Mesothelial cell of epicardium (in vitro differentiated cells): ENCODE results near the gene PRRT3. TPM values are rescaled to one million over a fixed set of nuclear protein-coding genes. Genes with fewer than 3 reads are reported as not detected.

Experiments used
- DNase-seq, 2 experiments: peaks; one replicate each; pipeline ENCODE4 v3.0.0; 2021; ENCODE audit warnings: low spot score in 2 of 2; ENCODE audit not compliant: unreplicated experiment in 2 of 2
- H3K27ac Mint-ChIP-seq: 2 replicates; pipeline ENCODE4 v1.8.0; 2021; ENCODE audit warnings: mixed read lengths
- H3K27me3 Mint-ChIP-seq: 2 replicates; pipeline ENCODE4 v1.8.0; 2021; ENCODE audit warnings: low read depth, mixed read lengths
- H3K36me3 Mint-ChIP-seq: 2 replicates; pipeline ENCODE4 v1.8.0; 2021; ENCODE audit warnings: mixed read lengths
- H3K4me1 Mint-ChIP-seq: 2 replicates; pipeline ENCODE4 v1.8.0; 2021; ENCODE audit warnings: mixed read lengths
- H3K4me3 Mint-ChIP-seq: 2 replicates; pipeline ENCODE4 v1.8.0; 2021; ENCODE audit warnings: mild to moderate bottlenecking, moderate library complexity, mixed read lengths
- H3K9me3 Mint-ChIP-seq: 2 replicates; pipeline ENCODE4 v1.8.0; 2021; ENCODE audit warnings: mixed read lengths
- total RNA-seq: library from RNA; stranded (reverse); gene quantifications from 3 replicates; pipeline ENCODE4 v1.2.1, GENCODE V29; 2021
- TF ChIP-seq, protein P1 (sequence below): fragments of 200-600 bp; sonication (generic); IDR thresholded peaks from one replicate; pipeline ENCODE4 v1.5.0; 2021; ENCODE audit warnings: antibody characterized with exemption; ENCODE audit not compliant: unreplicated experiment

The PRRT3 gene
- total RNA-seq, 1 donor from 2014 or later, result 8.3 TPM

DNA sequence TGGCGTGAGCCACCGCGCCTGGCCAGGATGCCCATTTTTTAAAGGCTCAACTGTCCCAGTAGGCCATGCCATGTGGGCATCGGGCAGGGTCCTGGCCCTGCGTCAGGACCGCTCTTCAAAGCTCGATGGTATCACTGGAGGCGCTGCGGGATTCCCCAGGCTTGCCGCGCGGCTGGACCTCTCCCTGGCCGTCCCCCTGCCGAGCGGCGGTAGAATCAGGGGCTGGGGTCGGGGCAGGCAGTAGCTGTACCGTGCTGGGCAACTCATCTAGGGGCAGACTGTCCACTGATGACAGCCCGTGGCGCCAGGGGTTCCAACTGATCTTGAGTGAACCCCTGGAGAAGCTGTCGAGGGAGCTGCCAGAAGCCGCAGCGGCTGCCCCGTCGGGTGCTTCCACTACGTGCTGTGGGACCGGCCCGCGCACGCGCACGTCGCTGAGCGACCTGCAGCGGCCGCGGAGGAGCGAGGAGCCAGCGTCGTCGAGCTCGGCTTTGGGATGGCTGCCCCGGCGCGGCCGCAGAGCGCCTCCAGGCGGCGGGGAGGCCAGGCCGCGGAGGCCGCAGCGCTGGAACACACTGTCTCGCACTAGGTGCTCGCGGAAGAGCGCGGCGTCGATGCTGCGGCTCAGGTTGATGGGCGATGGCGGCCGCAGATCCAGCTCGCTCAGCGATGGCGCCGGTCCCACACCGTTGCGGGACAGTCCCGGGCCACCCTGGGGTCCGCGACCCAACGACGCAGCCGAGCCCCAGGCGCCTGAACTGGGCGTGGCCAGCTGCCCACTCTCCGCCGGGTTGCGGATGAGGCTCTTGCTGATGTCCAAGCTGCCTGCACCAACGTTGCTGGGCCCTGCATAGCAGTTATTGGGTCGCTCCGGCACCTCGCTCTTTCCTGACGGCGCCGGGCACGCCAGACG is 5.8 kb downstream of the PRRT3 start:
- Mint-ChIP-seq H3K27me3 (no peaks in the 10 kb centered on the region), H3K4me1 (peaks cover 5% of the 10 kb centered on the region), H3K9me3 (no peaks in the 10 kb centered on the region), H3K27ac (peak overlapping the region; percentile 80), H3K4me3 (peak overlapping the region; percentile 76), H3K36me3 (peaks cover 3% of the 10 kb centered on the region)
- DNase-seq, result peak; percentile 77 to 86
- TF ChIP-seq, protein P1, sequence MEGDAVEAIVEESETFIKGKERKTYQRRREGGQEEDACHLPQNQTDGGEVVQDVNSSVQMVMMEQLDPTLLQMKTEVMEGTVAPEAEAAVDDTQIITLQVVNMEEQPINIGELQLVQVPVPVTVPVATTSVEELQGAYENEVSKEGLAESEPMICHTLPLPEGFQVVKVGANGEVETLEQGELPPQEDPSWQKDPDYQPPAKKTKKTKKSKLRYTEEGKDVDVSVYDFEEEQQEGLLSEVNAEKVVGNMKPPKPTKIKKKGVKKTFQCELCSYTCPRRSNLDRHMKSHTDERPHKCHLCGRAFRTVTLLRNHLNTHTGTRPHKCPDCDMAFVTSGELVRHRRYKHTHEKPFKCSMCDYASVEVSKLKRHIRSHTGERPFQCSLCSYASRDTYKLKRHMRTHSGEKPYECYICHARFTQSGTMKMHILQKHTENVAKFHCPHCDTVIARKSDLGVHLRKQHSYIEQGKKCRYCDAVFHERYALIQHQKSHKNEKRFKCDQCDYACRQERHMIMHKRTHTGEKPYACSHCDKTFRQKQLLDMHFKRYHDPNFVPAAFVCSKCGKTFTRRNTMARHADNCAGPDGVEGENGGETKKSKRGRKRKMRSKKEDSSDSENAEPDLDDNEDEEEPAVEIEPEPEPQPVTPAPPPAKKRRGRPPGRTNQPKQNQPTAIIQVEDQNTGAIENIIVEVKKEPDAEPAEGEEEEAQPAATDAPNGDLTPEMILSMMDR, result peak; percentile 45

DNA sequence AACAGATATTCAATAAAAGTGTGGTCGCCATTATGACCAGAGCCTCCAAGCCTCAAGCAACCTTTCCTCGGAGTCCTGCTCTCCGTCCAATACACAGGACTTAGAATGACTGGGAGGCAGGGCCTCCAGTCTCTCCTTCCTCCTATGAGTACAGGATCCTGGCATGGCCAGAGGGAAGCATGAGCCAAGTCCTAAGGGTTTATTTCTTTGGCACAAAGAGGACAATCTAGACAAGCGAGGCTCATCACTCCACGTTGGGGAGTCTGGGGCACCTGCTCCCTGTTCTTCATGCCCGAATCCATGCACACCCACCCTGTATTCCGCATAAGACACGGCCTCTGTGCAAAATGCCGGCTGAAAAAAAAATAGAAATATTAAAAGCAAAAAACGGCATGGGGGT is 6.8 kb downstream of the PRRT3 start:
- Mint-ChIP-seq H3K4me3 (peak overlapping the region; percentile 39), H3K27me3 (no peaks in the 10 kb centered on the region), H3K36me3 (peaks cover 8% of the 10 kb centered on the region), H3K9me3 (no peaks in the 10 kb centered on the region), H3K27ac (no peak overlapping the region), H3K4me1 (peaks cover 5% of the 10 kb centered on the region)
- TF ChIP-seq, protein P1, result no peak
- no peak for DNase-seq

DNA sequence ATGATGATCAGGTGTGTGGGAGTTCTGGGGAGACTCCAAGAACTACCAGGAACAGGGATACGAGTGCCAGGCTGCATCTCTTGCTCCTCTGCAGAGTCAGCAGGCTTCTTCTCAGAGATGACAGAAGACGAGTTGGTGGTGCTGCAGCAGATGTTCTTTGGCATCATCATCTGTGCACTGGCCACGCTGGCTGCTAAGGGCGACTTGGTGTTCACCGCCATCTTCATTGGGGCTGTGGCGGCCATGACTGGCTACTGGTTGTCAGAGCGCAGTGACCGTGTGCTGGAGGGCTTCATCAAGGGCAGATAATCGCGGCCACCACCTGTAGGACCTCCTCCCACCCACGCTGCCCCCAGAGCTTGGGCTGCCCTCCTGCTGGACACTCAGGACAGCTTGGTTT is 7.9 kb downstream of the PRRT3 start:
- no peak overlapping the region for H3K4me3 Mint-ChIP-seq
- peaks cover 5% of the 10 kb centered on the region for H3K4me1 Mint-ChIP-seq
- no peaks in the 10 kb centered on the region for H3K27me3 Mint-ChIP-seq
- no peak for DNase-seq
- peaks cover 10% of the 10 kb centered on the region for H3K36me3 Mint-ChIP-seq
- no peak overlapping the region for H3K27ac Mint-ChIP-seq
- TF ChIP-seq, protein P1, result no peak
- H3K9me3 Mint-ChIP-seq, result no peaks in the 10 kb centered on the region

DNA sequence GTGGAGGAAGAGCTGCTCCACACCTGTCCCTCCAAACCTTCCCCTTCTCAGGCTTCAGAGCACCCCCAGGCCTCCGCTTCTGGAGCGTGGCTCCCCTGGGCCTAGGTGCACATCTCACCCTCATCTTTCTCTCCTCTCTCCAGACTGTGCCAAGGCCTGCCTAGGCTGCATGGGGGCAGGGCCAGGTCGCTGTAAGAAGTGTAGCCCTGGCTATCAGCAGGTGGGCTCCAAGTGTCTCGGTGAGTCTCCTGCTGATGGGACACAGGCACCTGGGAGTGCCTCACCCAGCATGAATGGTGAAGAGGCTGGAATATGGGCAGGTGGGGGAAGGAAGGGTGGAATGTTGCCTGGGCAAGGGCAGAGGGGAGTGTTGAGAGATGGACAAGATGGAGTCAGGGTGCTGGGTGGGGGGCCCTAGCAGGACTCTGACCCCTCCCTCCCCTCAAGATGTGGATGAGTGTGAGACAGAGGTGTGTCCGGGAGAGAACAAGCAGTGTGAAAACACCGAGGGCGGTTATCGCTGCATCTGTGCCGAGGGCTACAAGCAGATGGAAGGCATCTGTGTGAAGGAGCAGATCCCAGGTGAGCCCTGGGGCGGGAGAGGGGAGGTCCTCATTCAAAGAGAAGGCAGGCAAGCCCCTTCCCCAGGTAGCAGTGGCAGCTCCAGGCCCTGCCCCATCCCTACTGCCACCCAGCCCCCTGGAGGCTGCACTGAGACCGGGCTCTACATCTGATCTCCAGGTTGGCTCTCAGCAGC is 9.1 kb downstream of the PRRT3 start:
- H3K27me3 Mint-ChIP-seq, result no peaks in the 10 kb centered on the region
- H3K27ac Mint-ChIP-seq, result no peak overlapping the region
- H3K4me1 Mint-ChIP-seq, result peaks cover 5% of the 10 kb centered on the region
- no peak for DNase-seq
- TF ChIP-seq, protein P1, result no peak
- peaks cover 12% of the 10 kb centered on the region for H3K36me3 Mint-ChIP-seq
- H3K4me3 Mint-ChIP-seq, result no peak overlapping the region
- H3K9me3 Mint-ChIP-seq, result no peaks in the 10 kb centered on the region

DNA sequence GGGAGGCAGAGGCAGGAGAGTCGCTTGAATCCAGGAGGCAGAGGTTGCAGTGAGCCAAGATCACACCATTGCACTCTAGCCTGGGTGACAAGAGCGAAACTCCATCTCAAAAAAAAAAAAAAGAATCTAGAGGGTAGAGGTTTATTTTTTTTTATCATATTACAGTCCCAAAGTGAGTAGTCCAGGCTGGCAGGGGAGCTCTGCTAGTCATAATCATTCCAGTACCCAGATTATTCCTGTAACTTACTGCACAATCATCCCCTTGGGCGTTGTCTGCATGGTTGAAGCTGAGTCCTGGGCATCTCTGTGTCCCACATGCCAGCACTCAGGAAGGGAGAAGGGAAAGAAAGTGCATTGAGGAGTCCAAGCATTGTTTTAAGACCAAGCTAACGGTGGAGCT is 10.0 kb downstream of the PRRT3 start:
- H3K27me3 Mint-ChIP-seq, result no peaks in the 10 kb centered on the region
- no peak overlapping the region for H3K4me3 Mint-ChIP-seq
- H3K4me1 Mint-ChIP-seq, result peaks cover 3% of the 10 kb centered on the region
- no peaks in the 10 kb centered on the region for H3K9me3 Mint-ChIP-seq
- TF ChIP-seq, protein P1, result no peak
- DNase-seq, result no peak
- H3K27ac Mint-ChIP-seq, result no peak overlapping the region
- H3K36me3 Mint-ChIP-seq, result peaks cover 17% of the 10 kb centered on the region
